GM18508 (cell line): Measurements from ENCODE around the gene CD79A.

ENCODE experiments used
- ATAC-seq: cut with Tn5 transposase; IDR thresholded peaks from one replicate; pipeline ENCODE4 v1.9.1; 2021; ENCODE audit warnings: moderate number of reproducible peaks; ENCODE audit not compliant: insufficient read depth, unreplicated experiment

The CD79A gene

GRCh38 chr19:41917676-41918075 is 40.6 kb downstream of the CD79A start:
- ATAC-seq = no peak

- no peak for ATAC-seq
Observed at GRCh38 chr19:41918095-41918494, 41.0 kb downstream of the CD79A start.

DNA sequence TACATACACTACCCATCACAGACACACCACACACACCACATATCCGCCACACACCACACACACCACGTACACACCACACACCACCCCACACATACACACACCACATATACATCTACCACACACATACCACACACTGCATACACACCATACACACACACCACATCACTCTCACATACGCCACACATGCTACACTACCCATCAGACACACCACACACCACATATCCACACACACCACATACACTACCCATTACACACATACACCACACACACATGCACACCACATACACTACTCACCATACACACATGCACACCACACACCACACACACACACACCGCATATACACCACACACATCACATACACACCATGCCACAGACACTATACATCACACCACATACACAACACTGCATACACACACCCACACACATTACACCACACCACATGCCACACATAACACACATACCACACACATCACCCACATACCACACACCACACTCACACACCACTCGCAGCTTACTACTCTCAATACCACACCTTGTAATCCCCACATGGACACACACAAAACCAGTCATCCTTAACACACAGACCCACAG is 41.7 kb downstream of the CD79A start:
- ATAC-seq = no peak

GRCh38 chr19:41919948-41920712 is 43.1 kb downstream of the CD79A start:
- ATAC-seq = no peak

DNA sequence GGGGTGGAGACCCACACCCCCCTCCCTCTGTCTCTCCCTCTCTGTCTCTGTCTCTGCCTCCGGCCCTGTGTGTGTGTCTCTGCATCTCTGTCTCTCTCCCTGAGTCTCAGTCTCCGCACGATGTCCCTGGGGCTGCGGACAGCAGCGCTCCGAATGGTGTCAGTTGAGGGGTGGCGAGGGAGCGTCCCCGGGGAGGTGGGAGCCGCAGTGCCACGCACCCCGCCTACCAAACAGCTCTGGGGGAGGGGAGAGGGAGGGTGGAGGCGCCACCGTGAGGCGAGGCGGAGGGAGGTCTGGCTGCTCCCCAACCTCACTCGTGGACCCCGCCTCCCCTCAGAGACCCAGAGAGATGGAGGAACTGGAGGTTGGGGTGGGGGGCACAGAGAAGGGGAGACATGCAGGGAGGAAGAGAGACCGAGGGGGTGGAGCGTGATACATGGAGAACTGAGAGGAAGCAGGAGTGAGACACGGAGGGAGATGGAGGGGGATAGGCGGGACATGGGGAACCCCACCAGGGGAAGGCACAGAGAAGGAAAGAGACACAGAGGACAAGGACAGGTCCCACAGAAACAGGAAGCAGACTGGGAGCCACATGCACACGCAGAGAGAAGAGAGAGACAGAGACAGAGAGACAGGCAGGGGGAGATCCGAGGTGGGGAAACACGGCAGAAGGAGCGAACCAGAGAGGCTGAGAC is 44.0 kb downstream of the CD79A start:
- ATAC-seq = no peak

- ATAC-seq = no peak
Observed at GRCh38 chr19:41921577-41922576, 44.8 kb downstream of the CD79A start.

GRCh38 chr19:41922585-41922984 is 45.5 kb downstream of the CD79A start:
- ATAC-seq = no peak

GRCh38 chr19:41923045-41923788 is 46.1 kb downstream of the CD79A start:
- ATAC-seq = no peak

GRCh38 chr19:41924151-41925145 is 47.4 kb downstream of the CD79A start:
- no peak for ATAC-seq

- no peak for ATAC-seq
Observed at GRCh38 chr19:41925208-41926003, 48.3 kb downstream of the CD79A start.

- ATAC-seq = no peak
Observed at GRCh38 chr19:41926028-41926762, 49.1 kb downstream of the CD79A start.

DNA sequence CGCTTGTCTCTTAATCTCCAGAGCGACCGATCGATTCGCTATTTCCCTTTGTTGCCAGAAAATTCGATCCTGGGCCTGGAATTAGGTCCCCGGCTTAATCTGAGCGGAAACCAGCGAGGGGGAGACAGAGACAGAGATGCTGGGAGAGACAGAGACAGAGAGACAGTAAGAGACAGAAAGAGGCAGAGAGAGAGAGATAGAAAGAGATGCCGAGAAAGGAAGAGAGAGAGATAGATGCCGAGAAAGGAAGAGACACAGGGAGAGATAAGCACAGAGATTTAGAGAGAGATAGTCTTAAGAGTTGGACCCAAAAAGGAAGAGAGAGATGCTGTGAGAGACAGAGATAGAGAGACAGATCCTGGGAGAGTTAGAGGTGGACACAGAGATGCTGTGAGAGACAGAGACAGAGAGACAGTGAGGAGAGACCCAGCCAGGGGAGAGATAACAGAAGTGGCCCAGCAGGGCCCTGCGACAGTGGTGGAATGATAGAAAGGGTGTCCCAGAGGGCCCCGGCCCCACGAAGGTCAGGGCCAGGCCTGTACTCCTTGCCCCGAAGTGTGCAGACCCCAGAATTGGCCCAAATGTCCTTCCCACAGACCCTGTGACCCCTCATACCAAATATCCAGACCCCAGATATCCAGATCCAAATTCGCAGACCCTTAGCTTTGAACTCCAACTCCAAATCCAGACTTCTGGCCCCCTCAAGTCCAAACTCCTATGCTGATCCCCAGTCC is 49.9 kb downstream of the CD79A start:
- no peak for ATAC-seq

GRCh38 chr19:41927497-41928192 is 50.6 kb downstream of the CD79A start:
- no peak for ATAC-seq

- ATAC-seq = no peak
Observed at GRCh38 chr19:41928221-41928683, 51.2 kb downstream of the CD79A start, which contains the start of gene ERFL. Gene ERFL (minus strand): TSS chr19:41928449. CDS start chr19:41912919, 15,530 bp downstream.

GRCh38 chr19:41928754-41929535 is 51.9 kb downstream of the CD79A start:
- ATAC-seq = no peak
